ENCODE data around the gene EMB.
A peak's percentile ranks its signal among the peaks of the same experiment; 100 is the strongest.
"Not testable (repeated sequence)": the region's sequence is repeated elsewhere in the genome, so short reads cannot be mapped to it uniquely, and the experiment has no call there.

EMB gene, protein sequence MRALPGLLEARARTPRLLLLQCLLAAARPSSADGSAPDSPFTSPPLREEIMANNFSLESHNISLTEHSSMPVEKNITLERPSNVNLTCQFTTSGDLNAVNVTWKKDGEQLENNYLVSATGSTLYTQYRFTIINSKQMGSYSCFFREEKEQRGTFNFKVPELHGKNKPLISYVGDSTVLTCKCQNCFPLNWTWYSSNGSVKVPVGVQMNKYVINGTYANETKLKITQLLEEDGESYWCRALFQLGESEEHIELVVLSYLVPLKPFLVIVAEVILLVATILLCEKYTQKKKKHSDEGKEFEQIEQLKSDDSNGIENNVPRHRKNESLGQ

DNA sequence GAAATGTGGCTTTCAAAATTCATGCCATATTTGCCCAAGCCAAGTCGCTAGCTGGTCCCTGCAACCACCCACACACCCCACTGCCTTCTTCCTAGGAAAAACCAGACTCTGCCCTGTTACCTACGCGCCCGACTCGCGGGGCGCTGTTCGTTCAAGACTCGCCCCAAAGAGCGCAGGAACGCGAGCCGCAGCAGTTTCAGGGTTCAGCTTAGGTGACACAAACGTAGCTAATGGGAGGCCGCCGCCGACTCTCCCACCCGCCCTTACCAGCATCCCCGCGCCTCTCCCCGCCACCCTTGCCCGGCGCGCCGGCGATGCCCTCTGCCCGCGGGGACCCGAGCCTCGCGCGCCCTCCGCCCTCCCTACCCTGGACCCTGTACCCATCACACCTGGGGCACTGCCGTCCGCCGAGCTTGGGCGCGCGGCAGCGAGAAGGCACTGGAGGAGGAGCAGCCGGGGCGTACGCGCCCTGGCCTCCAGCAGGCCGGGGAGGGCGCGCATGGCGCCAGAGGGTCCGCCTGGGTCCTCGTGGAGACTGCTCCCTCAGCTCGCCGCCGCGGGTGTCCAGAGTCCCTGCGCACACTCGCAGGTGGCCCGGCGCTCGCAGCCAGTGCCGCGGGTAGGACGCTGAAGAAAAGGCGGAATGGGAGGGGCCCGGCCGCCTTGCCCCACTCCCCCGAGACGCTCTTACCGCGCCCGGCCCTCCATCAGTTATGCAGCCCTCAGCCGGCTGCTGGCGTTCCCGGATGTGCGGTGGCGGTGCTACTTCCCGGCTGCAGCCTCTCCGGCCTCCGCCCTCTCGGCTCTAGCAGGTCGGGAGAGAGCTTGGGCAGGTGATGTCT is at the start of gene EMB:
Gene EMB (minus strand): TSS at position 638 of the 842 bp plus-strand sequence. CDS start 137 bp downstream, at position 501.
- no CpG with 5 or more reads among the region's 80 CpGs for WGBS (ENCODE audit: insufficient coverage, insufficient read length)
- peak; percentile 57 for DNase-seq (ENCODE audit: low read depth, low spot score)
- H3K4me3 ChIP-seq (ENCODE audit: low read length) = peak within 1 kb of the TSS; percentile 85

DNA sequence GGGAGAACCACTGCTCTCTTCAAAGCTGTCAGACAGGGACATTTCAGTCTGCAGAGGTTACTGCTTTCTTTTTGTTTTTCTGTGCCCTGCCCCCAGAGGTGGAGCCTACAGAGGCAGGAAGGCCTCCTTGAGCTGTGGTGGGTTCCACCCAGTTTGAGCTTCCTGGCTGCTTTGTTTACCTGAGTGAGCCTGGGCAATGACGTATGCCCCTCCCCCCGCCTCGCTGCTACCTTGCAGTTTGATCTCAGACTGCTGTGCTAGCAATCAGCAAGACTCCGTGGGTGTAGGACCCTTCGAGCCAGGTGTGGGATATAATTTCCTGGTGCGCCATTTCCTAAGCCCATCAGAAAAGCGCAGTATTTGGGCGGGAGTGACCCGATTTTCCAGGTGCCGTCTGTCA is 48.4 kb upstream of the EMB start:
- H3K4me1 ChIP-seq (ENCODE audit: control insufficient read depth, insufficient read depth, low read length); H3K36me3 ChIP-seq (ENCODE audit: control insufficient read depth, insufficient read depth, low read length); H3K4me3 ChIP-seq (ENCODE audit: low read length); H3K27ac ChIP-seq (ENCODE audit: low read length); DNase-seq (ENCODE audit: low read depth, low spot score); H3K27me3 ChIP-seq (ENCODE audit: control insufficient read depth, insufficient read depth, low read length); H3K9me3 ChIP-seq (ENCODE audit: control insufficient read depth, insufficient read depth, low read length): not testable (repeated sequence)
- no CpG with 5 or more reads among the region's 10 CpGs for WGBS (ENCODE audit: insufficient coverage, insufficient read length)

More for the DNA sequence above, at the start of gene EMB:
- H3K4me1 ChIP-seq (ENCODE audit: control insufficient read depth, insufficient read depth, low read length) = no peaks in the 10 kb centered on the region
- no peak within 1 kb of the TSS for H3K27ac ChIP-seq (ENCODE audit: low read length)
- H3K9me3 ChIP-seq (ENCODE audit: control insufficient read depth, insufficient read depth, low read length) = no peaks in the 10 kb centered on the region
- no peaks in the 10 kb centered on the region for H3K36me3 ChIP-seq (ENCODE audit: control insufficient read depth, insufficient read depth, low read length)
- H3K27me3 ChIP-seq (ENCODE audit: control insufficient read depth, insufficient read depth, low read length) = no peaks in the 10 kb centered on the region

DNA sequence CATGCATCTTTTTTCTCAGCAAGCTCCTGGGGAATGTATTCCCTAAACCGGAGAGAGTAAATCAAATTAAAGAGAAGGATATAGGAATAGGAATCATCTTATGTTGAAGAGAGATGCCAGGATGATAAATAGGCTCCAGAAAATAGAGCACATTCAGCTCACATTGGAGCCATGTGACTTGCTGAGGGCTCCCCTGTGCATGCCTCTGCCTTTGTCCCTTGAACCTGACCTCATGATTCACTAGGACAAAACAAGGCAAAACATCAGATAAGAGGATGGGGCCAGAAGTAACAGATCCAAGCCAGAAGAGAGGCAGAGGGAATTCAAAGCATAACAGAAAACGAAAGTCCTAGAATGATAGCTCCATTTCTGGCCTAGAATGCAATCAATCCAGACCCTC is 37.7 kb upstream of the EMB start:
- H3K4me3 ChIP-seq (ENCODE audit: low read length); H3K36me3 ChIP-seq (ENCODE audit: control insufficient read depth, insufficient read depth, low read length); H3K4me1 ChIP-seq (ENCODE audit: control insufficient read depth, insufficient read depth, low read length); DNase-seq (ENCODE audit: low read depth, low spot score); H3K27ac ChIP-seq (ENCODE audit: low read length); H3K27me3 ChIP-seq (ENCODE audit: control insufficient read depth, insufficient read depth, low read length); H3K9me3 ChIP-seq (ENCODE audit: control insufficient read depth, insufficient read depth, low read length): not testable (repeated sequence)
- no CpG with 5 or more reads among the region's 2 CpGs for WGBS (ENCODE audit: insufficient coverage, insufficient read length)

DNA sequence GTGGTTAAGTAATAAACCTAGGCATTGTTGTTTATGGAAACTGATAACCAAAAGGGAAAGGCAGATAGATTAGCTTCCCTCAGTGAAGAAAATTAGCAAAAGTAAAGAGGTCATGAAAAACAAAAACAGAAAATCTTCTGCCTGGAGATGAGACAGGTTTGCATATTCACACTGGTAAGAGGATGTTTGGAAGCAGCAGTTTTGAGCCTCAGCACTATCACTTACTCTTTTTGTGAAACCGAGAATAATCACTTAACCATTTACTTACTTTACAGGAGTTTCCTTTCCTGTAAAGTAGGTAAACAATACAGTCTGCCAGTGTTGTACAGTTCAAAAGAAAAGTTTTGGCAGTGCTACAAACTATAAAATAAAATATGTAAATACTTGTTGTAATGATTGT is 35.5 kb upstream of the EMB start:
- Histone ChIP-seq H3K9me3 (ENCODE audit: control insufficient read depth, insufficient read depth, low read length) (no peaks in the 10 kb centered on the region), H3K27ac (ENCODE audit: low read length) (no peak overlapping the region), H3K27me3 (ENCODE audit: control insufficient read depth, insufficient read depth, low read length) (no peaks in the 10 kb centered on the region), H3K36me3 (ENCODE audit: control insufficient read depth, insufficient read depth, low read length) (no peaks in the 10 kb centered on the region), H3K4me3 (ENCODE audit: low read length) (no peak overlapping the region), H3K4me1 (ENCODE audit: control insufficient read depth, insufficient read depth, low read length) (no peaks in the 10 kb centered on the region)
- no peak for DNase-seq (ENCODE audit: low read depth, low spot score)
- WGBS (ENCODE audit: insufficient coverage, insufficient read length) = no CpG with 5 or more reads among the region's 1 CpG

DNA sequence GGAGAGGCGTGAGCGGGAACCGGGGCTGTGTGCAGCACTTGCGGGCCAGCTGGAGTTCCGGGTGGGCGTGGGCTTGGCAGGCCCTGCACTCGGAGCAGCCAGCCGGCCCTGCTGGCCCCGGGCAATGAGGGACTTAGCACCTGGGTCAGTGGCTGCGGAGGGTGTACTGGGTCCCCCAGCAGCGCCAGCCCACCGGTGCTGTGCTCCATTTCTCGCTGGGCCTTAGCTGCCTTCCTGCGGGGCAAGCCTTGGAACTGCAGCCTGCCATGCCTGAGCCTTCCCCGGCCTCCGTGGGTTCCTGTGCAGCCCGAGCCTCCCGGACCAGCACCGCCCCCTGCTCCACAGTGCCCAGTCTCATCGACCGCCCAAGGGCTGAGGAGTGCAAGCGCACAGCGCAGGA is 23.9 kb upstream of the EMB start:
- not testable (repeated sequence) for H3K9me3 ChIP-seq (ENCODE audit: control insufficient read depth, insufficient read depth, low read length); H3K27ac ChIP-seq (ENCODE audit: low read length); H3K27me3 ChIP-seq (ENCODE audit: control insufficient read depth, insufficient read depth, low read length); H3K4me1 ChIP-seq (ENCODE audit: control insufficient read depth, insufficient read depth, low read length); DNase-seq (ENCODE audit: low read depth, low spot score); H3K4me3 ChIP-seq (ENCODE audit: low read length); H3K36me3 ChIP-seq (ENCODE audit: control insufficient read depth, insufficient read depth, low read length)
- no CpG with 5 or more reads among the region's 23 CpGs for WGBS (ENCODE audit: insufficient coverage, insufficient read length)

DNA sequence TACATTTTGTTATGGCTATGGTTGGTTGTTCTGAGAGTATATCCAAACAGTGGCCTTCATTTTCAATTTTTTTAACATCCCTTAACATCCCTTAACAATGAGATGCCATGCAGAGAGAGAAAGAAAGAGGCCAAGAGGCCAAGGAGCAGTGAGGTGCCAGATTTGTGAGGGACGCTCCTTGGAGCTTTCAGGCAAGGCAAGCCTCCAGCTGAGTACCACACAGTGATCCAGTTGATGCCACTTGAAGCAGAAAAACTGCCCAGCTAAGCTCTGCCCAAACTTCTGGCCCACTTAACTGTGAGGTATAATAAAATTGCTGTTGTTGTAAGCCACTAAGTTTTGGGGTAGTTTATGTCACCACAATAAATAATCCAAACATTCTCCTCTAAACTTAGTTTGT is 22.6 kb upstream of the EMB start:
- Histone ChIP-seq H3K4me1 (ENCODE audit: control insufficient read depth, insufficient read depth, low read length) (no peaks in the 10 kb centered on the region), H3K27ac (ENCODE audit: low read length) (no peak overlapping the region), H3K4me3 (ENCODE audit: low read length) (no peak overlapping the region), H3K27me3 (ENCODE audit: control insufficient read depth, insufficient read depth, low read length) (no peaks in the 10 kb centered on the region), H3K36me3 (ENCODE audit: control insufficient read depth, insufficient read depth, low read length) (no peaks in the 10 kb centered on the region), H3K9me3 (ENCODE audit: control insufficient read depth, insufficient read depth, low read length) (no peaks in the 10 kb centered on the region)
- no CpG with 5 or more reads among the region's 1 CpG for WGBS (ENCODE audit: insufficient coverage, insufficient read length)
- DNase-seq (ENCODE audit: low read depth, low spot score) = no peak

DNA sequence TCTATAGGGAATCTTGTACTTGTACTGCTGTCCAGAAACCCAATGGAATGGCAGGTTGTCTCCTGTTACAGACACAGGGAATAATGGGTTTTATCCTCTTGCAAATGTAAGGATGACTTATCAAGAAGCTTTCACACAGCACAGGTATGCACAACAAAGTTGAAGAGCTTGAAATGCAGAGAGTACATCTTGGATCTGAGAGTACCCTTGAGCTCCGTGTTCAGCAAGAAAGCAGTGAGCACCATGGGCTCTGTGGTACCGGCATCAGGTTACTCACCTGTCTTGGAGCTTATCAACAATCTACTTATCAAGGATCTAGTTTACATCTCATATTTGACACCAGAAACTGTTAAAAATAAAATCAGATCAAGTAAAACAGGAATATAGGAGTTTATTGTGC is 22.0 kb upstream of the EMB start:
- Histone ChIP-seq H3K27me3 (ENCODE audit: control insufficient read depth, insufficient read depth, low read length) (no peaks in the 10 kb centered on the region), H3K9me3 (ENCODE audit: control insufficient read depth, insufficient read depth, low read length) (no peaks in the 10 kb centered on the region), H3K36me3 (ENCODE audit: control insufficient read depth, insufficient read depth, low read length) (no peaks in the 10 kb centered on the region), H3K27ac (ENCODE audit: low read length) (no peak overlapping the region), H3K4me1 (ENCODE audit: control insufficient read depth, insufficient read depth, low read length) (no peaks in the 10 kb centered on the region), H3K4me3 (ENCODE audit: low read length) (no peak overlapping the region)
- DNase-seq (ENCODE audit: low read depth, low spot score) = no peak
- no CpG with 5 or more reads among the region's 2 CpGs for WGBS (ENCODE audit: insufficient coverage, insufficient read length)

DNA sequence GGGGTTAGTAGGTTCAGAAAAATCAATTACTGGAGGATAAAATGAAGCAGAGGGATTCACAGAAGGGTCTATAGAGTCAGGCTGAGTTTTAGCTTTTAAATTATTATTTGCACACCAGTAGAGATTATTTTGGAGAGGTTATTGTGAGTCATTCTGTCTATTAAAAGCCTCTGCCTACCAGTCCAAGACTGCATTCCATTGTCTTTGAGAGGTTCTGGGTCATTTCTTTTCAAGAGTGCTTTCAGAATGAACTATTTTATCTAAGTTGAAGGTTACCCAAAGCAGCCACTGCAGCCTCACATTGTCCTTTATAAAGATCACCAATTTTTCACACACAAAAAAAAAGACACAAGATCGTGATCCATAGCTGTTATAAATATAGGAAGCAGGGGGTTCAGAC is 21.5 kb upstream of the EMB start:
- H3K9me3 ChIP-seq (ENCODE audit: control insufficient read depth, insufficient read depth, low read length); H3K27me3 ChIP-seq (ENCODE audit: control insufficient read depth, insufficient read depth, low read length); H3K36me3 ChIP-seq (ENCODE audit: control insufficient read depth, insufficient read depth, low read length); H3K27ac ChIP-seq (ENCODE audit: low read length); H3K4me1 ChIP-seq (ENCODE audit: control insufficient read depth, insufficient read depth, low read length); DNase-seq (ENCODE audit: low read depth, low spot score); H3K4me3 ChIP-seq (ENCODE audit: low read length): not testable (repeated sequence)
- WGBS (ENCODE audit: insufficient coverage, insufficient read length) = no CpG with 5 or more reads among the region's 1 CpG

DNA sequence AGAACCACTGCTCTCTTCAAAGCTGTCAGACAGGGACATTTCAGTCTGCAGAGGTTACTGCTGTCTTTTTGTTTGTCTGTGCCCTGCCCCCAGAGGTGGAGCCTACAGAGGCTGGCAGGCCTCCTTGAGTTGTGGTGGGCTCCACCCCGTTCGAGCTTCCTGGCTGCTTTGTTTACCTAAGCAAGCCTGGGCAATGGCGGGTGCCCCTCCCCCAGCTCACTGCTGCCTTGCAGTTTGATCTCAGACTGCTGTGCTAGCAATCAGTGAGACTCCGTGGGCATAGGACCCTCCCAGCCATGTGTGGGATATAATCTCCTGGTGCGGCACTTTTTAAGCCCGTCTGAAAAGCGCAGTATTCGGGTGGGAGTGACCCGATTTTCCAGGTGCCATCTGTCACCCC is 17.3 kb upstream of the EMB start:
- not testable (repeated sequence) for DNase-seq (ENCODE audit: low read depth, low spot score); H3K27me3 ChIP-seq (ENCODE audit: control insufficient read depth, insufficient read depth, low read length); H3K4me3 ChIP-seq (ENCODE audit: low read length); H3K4me1 ChIP-seq (ENCODE audit: control insufficient read depth, insufficient read depth, low read length); H3K36me3 ChIP-seq (ENCODE audit: control insufficient read depth, insufficient read depth, low read length); H3K27ac ChIP-seq (ENCODE audit: low read length); H3K9me3 ChIP-seq (ENCODE audit: control insufficient read depth, insufficient read depth, low read length)
- WGBS (ENCODE audit: insufficient coverage, insufficient read length) = no CpG with 5 or more reads among the region's 9 CpGs

DNA sequence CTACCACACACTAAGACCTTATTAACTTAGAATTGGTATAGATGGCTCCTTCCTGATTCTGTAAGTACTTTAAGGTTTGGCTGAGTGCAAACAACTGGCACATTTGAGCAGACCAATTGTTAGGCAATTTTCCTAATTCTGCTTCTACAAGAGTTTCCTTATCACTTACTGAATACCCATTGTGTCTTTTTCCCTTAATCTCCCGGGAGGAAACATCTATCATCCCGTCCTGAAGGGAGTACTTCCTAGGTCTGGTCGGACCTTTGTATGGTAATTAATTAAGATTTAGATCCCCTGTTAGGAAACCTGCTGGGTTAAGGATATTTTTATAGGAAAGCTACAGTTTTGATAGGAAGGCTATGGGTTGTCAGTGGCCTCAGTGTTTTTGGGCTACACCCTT is 8.2 kb upstream of the EMB start:
- not testable (repeated sequence) for DNase-seq (ENCODE audit: low read depth, low spot score); H3K27ac ChIP-seq (ENCODE audit: low read length); H3K36me3 ChIP-seq (ENCODE audit: control insufficient read depth, insufficient read depth, low read length); H3K4me1 ChIP-seq (ENCODE audit: control insufficient read depth, insufficient read depth, low read length); H3K4me3 ChIP-seq (ENCODE audit: low read length); H3K9me3 ChIP-seq (ENCODE audit: control insufficient read depth, insufficient read depth, low read length); H3K27me3 ChIP-seq (ENCODE audit: control insufficient read depth, insufficient read depth, low read length)
- no CpG with 5 or more reads among the region's 3 CpGs for WGBS (ENCODE audit: insufficient coverage, insufficient read length)
